GM19193 (cell line): ENCODE data around the gene STH.

ENCODE experiments used
- POLR2A ChIP-seq: IDR thresholded peaks from 4 replicates; pipeline ENCODE4 v1.6.1; 2011; ENCODE audit not compliant: insufficient read depth, insufficient read length; ENCODE audit errors: extremely low read depth

The STH gene

DNA sequence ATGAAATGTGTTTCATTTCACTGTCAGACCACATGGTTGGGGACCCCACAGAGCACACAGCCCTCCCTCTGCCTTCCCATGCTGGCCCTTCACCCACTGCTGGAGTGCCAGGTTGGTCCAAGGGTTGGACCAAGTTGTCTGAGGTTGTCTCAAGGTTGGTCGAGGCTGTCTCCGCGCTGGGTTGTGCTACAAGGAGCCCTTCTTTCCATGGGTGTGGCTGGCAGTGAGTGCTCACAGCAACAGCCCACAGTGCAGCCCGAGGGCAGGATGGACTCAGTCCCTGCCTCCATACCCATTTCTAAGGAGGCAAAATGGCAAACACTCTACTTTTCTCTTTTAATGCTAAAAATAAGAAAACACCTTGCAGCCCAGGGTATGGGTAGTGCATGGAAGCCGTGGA lies 35.8 kb upstream of the STH start:
- TF ChIP-seq POLR2A, result no peak

DNA sequence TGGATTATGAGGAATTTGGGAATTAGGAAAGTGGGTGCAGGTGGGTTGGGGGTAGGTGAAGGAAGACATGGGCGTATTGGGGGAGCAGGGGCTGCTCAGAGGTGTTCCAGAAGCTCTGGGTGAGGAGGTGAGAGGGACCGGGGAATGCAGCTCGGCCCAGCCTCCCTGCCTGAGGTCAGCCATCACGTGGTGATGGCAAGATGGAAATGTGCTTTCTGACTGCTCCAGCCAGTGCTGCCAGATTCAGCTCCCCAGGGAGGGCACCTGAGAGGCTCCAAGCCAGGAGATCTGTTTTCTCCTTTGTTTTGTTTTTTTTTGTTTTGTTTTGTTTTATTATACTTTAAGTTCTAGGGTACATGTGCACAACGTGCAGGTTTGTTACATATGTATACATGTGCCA lies 35.2 kb upstream of the STH start:
- no peak for TF ChIP-seq POLR2A

DNA sequence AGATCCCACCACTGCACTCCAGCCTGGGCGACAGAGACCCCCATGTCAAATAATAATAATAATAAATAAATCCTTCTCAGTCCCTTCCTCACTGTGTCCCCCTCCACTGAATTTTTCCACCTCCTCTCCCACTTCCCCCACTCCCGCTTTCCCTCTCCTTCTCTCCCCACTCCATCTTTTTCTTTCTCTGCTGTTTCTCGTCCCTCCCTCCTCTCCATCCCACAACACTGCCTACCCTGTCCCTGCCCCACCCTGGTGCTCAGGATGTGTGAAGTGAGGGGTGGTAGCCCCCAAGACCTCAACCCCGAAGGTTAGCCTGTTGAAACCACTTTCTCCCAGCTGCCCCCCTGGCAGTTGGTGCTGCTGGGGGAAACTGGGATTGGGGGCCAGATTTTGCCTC lies 34.4 kb upstream of the STH start:
- TF ChIP-seq POLR2A, result no peak

DNA sequence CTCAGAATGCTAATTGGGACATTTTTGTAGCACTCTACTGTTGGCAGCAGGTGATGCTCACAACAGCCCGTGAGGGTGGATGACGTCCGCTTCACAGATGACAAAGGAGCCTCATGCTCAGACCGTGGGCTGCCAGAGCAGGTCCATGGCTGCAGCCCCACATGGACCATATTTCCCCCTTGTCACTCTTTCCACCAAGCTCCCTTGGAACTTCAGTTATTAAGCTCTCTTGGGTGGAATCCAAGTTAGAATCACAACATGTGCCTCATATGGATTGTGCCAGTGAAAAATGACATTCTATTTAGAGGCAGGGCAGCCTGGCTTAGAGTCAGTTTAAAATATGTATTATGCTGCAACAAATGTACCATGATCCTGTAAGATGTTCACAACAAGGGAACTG lies 33.2 kb upstream of the STH start:
- TF ChIP-seq POLR2A, result no peak

DNA sequence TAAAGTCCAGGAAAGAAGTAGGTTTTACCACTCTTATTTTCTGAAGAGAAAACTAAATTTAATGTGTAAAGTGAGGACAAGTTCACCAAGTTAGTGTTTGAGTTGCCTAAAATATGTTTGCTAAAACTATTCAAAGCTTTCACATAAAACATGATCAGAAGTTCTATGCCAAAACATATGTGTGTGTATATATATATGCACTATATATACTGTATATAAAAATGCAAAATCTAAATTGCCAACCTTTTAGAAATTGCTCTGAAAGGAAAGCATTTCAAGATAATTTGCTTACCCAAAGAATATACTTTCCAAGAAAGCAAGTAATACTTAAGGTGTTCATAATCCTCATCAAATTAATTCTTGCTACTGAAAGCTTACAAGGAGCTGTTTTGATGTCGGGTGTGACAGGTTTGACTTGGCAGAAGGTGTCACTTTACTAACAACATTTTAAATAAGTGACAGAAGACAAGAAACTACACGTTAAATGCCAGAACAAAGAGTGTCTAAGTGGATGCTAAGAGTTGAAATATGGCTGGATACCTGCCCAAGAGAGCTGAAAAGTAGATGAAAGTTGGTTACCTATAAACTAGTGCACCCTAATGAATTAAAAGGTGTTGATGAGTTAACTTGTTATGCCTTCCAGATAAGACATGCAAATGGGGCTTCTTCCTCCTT lies 32.3 kb upstream of the STH start:
- no peak for TF ChIP-seq POLR2A

DNA sequence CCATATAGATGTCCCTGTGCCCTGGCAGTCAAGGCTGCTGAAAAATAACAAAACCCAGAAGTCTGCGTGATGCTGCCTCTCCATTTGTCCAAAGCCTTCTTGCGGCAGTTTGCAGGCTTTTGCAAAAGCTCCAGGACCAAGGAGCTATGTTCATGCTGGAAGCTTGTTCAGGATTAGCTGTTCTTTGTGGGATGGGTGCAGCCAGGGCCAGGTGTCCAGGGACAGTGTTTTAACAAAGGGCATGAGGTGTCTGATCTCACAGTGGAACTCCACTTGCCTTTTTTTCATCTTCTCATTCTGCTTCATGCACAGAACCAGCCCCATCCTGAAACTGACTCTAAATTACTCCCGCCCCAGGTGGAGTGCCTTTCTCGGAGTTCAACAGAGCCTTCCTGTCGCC lies 31.7 kb upstream of the STH start:
- no peak for TF ChIP-seq POLR2A

DNA sequence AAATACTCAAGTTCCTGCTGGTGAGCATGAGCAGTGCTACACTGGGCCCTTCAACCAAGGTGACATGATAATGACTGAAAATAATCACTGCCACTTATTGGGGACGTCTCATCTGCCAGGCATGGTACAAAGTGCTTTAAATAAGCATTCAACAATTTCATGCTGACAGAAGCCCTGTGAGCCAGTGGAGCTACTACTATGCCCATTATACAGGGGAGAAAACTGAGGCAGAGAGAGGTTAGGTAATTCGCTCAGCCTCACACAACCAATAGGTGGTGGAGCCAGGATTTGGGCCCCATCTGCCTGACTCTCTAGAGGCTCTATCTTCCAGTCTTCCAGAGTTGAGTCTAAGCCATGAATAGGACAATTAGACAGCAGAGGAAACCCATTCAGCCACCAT lies 30.3 kb upstream of the STH start:
- no peak for TF ChIP-seq POLR2A

DNA sequence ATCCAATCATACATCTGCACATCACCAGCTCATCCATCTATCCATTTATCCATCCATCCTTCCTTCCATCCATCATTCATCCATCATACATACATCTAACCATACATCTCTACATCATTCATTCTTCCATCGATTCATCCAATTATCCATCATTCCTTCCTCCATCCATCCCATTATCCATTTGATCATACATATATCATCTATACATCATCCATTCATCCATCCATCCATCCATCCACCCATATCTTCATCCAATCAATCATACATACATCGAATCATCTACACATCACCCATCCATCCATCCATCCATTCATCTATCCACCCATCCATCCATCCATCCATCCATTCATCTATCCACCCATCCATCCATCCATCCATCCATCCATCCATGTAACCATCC lies 29.3 kb upstream of the STH start:
- no peak for TF ChIP-seq POLR2A

DNA sequence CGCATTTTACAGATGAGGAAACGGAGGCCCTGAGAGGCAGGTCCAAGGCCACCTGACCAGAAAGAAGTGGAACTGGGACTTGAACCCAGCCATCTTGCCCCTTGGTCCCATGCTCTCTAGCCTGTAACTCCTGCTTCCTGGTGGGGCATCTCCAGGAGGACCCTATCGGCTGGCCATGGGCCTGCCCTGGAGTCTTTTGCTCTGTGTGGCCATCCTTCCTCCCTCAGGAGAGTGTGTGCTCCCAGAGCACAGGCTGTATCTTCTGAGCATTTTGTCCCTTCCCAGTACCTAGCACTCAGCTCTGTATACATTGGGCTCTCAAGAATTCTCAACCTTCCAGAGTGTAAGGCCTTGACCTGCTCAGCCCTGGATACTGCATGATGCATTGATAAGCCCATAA lies 28.4 kb upstream of the STH start:
- TF ChIP-seq POLR2A, result no peak

DNA sequence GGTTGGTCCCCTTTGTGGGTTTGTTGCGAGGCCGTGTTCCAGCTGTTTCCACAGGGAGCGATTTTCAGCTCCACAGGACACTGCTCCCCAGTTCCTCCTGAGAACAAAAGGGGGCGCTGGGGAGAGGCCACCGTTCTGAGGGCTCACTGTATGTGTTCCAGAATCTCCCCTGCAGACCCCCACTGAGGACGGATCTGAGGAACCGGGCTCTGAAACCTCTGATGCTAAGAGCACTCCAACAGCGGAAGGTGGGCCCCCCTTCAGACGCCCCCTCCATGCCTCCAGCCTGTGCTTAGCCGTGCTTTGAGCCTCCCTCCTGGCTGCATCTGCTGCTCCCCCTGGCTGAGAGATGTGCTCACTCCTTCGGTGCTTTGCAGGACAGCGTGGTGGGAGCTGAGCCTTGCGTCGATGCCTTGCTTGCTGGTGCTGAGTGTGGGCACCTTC lies 27.3 kb upstream of the STH start:
- TF ChIP-seq POLR2A, result no peak

DNA sequence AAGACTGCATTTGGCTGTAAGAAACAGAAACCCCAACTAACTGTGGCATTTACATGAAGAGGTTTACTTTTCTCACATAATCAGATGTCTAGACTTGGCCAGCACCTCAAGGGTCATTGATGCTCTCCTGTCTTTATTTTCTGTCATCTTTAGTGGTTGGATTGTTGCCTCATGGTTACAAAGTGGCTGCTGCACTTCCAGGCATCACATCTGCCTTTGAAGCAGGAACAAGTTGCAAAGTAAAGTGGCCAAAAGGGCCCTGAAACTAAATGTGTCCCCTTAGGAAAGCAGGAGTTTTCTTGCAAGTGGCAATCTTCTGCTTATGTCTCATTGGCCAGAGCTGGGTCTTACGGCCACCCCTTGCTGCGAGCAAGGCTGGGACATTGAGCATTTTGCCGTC lies 26.5 kb upstream of the STH start:
- TF ChIP-seq POLR2A, result no peak

DNA sequence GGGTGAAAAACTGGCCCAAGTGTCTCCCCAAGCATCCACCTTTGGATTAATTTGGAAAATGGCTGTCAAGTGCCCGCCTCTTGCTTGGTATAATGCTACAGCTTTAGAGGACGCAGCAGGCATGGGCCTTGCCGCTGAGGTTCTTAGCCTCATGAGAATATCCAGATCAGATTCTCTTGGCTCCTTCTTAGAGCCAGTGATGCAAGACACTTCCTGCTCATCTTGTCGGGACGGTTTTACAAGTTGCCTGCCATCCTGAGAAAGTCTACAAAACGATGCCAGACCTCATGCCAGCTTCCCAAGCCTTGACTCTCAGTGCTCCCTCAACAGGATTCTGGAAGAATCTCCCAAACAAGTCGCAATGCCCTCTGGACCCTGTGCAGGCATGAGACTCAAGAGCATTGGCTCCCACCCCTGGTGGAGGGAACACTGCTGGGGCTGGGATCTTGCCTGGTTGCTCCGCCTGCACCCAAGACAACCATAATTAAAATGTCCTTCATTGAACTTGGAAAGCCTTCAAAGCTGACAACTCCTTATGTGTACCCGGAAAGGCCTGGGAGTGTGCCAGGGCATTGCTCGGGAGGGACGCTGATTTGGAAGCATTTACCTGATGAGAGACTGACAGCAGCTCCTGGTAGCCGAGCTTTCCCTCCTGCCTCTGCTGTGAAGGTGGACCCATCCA lies 25.8 kb upstream of the STH start:
- no peak for TF ChIP-seq POLR2A

DNA sequence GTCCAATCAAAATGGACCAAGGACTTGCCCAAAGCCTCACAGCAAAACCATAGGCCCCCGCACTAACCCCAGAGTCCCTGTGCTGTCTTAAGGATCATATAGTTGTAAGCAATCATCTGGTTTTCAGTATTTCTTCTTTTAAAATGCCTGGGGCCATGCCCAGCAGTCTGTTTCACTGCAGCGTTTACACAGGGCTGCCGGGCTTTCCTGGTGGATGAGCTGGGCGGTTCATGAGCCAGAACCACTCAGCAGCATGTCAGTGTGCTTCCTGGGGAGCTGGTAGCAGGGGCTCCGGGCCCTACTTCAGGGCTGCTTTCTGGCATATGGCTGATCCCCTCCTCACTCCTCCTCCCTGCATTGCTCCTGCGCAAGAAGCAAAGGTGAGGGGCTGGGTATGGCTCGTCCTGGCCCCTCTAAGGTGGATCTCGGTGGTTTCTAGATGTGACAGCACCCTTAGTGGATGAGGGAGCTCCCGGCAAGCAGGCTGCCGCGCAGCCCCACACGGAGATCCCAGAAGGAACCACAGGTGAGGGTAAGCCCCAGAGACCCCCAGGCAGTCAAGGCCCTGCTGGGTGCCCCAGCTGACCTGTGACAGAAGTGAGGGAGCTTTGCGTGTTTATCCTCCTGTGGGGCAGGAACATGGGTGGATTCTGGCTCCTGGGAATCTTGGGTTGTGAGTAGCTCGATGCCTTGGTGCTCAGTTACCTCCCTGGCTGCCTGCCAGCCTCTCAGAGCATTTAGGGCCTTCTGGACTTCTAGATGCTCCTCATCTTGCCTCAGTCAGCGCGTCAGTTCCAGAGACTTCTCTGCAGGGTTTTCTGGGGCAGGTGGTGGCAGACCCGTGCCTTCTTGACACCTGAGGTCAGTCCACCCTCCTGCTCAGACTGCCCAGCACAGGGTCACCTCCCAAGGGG lies 24.8 kb upstream of the STH start:
- TF ChIP-seq POLR2A, result no peak

DNA sequence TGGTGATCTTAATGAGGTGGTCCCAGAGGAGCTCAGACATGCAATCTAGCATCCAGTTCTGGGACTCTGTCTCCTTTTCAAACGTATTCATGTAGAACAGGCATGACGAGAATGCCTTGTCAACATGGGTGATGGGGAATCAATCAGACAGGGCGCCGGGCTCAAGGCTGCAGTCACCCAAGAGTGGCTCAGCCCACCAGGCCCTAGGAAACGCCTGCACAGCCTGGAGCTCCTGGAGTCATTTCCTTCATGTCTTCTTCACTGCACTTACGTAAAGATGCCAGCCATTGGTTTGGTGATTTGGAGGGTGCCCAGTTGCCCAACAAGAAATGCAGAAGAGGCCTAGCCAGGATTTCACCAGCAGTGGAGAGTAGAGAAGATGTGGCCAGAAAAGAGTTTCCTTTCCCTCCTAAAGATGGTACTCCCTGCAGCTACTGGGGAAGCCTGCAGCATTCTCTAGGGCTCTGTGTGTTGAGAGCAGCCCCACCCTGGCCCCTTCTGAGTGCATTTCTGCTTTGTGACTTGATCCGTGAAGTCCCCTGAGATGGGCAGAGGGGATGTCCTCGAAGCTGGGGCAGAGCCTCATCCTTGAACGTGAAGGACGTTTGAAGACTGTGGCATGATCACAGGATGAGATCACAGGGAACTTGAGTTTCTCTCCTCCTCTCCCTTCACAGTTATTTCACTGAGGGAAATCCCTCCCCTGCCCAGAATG lies 24.0 kb upstream of the STH start:
- no peak for TF ChIP-seq POLR2A
